DMS53 treated with DMSO at 0.1 percent for 48 hours (cell line): ENCODE data around the gene TCERG1L.
"Not testable (repeated sequence)": the region's sequence is repeated elsewhere in the genome, so short reads cannot be mapped to it uniquely, and the experiment has no call there.

Experiments used
- DNase-seq: peaks from one replicate; lab custom pipeline; 2025; ENCODE audit not compliant: unreplicated experiment; lab: John Stamatoyannopoulos, UW

Gene TCERG1L

DNA sequence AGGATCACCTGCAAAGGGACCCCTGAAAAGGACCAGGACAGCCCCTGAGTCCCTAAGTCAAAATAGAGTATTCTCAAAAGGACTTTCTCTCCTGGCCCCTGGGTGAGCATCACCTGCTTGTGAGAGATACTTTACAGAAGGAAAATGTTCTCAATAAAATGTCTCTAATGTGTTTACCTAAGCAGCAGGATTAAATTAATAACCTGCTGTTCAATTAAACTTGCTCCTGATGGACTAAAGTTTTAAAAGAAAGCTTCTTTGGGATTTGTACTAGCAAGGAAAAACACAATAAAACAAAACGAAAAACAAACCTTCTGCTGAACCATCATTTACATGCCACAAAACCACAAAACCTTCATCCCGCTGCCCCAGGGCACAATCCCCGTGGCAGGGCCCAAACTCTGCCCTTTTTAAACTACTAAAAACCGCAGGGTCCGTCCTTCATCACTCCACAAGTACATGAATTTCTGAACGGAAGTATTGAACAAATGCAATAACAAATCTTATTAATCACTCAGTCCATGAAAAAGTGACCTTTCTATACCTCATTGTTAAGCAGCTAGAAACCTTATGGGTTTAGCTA lies 197.7 kb downstream of the TCERG1L start:
- no peak for DNase-seq

DNA sequence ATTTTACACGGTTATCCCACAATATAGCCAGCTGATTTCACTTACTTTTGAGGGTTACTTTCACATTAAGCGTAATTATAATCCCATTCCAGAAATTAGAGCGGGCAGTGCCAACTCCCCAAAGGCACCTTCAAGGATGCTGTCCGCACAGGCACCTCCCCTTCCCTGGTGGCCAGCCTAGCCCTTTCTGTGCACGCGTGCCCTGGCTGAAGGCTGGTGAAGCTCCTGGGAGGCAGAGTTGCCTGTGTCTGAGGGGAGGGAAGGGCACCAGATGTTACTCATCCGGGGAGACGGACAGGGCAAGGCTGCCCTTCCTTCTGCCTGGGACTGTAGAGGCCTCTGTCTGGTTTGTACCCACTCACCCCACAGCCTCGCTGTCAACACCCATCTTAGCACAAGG lies 198.4 kb downstream of the TCERG1L start:
- no peak for DNase-seq

DNA sequence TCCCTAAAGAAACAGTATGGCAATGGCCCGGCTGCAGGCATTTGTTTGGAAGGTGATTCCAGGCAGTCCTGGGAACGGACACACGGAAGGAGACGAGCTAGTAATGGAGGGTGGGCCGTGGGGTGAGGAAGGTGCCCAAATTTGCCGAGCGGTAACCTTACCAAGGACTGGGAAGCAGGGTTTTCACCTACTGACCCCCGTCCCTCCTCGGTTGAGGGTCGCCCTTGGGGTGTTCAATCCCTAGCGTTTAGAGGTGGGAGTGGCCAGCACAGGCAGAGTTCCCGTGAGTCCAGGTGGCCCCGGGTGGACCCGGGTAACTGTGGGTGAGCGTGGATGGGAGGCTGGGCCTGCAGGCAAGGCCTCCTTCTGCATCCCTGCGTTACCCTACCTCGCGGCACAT lies 198.8 kb downstream of the TCERG1L start:
- no peak for DNase-seq

DNA sequence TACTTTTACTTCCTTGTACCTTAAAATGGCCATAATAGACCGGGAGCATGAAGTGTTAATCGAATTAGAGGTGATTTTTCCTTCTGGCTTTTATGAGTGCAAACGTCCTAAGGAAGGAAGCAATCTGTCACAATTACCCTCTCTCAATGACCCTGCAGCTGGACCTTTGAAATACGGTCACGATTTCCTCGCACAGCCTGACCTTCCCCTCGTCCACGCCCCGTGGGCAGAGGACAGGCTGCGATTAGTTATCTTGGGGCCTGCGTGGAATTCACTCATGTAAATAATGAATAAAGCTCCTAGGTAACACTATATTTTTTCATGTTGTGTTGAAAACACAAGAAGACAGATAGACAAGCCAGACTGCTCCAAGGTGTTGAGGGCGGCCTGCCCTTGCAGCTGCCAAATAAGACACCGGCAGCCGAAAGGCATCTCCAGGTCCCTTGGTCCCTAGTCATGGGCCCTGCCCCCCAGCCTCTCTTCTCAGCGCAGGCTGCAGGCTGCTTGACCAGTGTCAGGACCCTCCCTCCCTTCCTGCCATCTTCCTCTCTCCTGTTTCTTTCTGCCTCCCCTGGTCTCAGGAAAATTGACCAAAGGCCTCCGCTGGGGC lies 199.9 kb downstream of the TCERG1L start:
- DNase-seq: no peak

DNA sequence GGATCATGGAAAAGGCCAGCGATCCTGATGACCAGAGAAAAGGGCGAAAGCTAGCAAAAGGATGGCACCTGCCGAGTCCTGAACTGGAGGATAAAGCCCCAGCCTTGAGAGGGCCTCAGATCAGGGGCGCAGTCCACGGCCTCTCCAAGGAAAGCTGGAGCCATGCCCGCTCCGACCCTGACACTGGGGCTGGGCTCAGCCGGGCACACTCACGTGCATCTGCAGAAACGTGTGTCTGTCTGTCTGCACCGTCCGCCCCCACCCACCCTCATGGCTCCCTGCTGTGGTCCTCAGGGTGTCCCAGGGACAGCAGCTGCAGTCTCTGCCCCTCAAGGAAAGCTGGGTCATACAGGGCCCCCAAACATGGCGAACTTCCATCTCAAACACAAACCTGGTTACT lies 200.5 kb downstream of the TCERG1L start:
- no peak for DNase-seq

DNA sequence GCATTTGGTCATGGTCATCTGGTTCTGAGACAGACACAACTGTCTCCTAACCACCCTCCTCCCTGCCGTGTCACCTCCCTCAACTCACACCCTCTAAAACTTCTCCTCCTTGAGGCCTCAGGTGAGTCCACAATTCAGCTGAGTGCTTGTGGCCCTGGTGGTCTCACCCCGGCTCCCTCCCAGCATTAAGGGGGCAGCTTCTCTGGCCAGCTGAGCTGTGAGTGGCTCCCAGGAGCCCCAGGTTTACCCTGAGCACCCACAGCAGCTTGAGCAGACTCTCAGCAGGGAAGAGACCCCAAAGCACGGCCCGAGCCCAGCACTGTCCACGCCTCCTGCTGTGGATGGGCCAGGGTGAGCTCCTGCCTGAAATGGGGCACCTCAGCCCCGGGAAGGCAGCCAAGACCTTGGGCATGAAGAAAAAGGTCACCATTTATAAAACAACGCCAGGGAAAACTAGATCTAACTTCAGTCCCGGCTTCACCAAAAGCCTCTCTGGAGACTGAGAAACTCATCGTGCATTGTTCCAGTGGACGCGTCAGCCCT lies 201.2 kb downstream of the TCERG1L start:
- no peak for DNase-seq

DNA sequence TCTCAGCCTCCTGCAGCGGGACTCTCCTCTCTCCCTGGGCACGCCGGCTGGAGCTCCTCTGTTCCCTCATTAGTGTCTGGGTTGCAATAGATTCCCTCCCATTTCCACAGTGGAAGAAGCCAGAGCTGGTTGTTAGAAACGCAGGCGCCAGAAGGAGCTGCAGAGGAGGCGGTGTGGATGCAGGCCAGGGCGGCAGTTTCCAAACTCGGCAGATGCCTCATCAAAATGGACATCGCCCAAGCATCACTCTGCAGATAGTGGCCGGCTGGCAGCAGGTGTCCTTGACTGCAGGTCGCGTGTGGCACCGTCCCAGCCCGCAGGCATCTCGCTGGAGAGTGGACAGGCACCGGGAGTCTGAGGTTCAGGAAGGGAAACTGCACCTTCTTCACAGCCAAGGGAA lies 201.8 kb downstream of the TCERG1L start:
- no peak for DNase-seq

DNA sequence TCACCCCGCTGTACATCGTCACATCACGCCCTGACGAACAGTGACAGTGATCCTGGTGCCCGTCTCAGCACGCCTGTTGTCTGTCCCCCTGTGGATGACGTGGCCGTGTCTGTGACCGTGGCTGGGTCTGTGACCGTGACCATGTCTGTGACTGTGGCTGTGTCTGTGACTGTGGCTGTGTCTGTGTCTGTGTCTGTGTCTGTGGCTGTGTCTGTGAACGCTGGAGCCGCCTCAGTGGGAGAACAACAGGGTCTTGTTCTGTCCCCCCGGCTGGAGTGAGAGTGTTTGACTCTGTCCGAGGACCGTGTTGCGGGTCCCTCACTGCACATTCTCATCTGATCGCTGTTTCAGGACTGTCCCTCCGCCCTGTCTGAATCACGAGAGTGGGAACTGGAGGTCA lies 202.2 kb downstream of the TCERG1L start:
- DNase-seq: no peak

DNA sequence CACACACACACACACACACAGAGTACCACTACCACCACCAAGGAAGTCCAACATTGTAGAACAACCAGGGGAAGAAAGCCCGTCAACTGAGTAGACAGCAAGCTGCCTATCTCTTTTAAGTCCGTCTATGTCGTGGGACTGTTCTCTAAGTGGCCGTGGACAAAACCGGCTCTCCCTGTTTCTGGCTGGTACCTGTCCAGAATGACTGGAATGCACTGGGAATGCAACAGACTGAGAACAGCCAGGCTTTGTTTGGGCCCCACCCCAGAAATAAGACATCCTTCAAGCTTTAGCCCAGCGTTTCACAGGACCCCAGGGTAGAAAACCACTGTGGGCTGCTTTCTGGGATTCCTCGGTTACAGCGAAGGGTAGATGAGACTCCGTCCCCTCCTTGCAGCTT lies 203.6 kb downstream of the TCERG1L start:
- no peak for DNase-seq

DNA sequence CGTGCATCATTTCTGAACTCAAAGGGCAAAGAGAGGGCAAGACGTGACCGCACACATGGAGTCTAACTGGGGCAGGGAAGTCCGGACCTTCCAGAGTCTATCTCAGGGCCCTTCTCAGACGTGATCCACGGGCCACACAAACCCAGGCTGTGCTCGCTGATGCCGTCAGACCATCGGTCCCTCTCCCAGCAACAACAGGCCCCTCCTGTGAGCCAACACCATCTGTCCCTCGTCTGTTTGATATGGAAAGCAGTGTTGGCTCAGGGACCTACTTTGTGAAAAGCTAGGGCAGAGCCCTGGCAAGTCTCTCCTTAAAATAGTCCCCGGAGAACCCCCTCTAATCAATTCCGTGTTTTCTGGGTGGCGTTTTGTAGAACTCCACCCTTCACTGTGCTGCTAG lies 208.8 kb downstream of the TCERG1L start:
- no peak for DNase-seq

DNA sequence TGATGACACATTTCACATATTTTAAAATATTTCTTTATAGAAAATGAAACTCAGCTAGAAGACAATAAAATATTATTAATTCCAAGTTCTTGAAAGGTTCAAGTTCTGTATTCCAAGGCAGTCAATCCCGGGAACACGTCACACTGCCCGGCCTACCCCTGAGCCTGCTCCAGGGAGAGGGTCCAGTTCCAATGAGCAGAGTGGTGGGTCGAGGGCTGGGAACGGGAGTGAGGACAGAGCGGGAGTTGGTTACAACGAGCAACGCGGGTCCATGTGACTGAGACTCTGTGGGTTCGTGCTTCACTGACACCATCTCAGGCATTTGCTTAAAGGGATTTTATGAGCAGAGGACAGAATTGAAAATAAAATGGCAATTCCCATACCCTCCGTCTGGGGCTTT lies 209.4 kb downstream of the TCERG1L start:
- no peak for DNase-seq

DNA sequence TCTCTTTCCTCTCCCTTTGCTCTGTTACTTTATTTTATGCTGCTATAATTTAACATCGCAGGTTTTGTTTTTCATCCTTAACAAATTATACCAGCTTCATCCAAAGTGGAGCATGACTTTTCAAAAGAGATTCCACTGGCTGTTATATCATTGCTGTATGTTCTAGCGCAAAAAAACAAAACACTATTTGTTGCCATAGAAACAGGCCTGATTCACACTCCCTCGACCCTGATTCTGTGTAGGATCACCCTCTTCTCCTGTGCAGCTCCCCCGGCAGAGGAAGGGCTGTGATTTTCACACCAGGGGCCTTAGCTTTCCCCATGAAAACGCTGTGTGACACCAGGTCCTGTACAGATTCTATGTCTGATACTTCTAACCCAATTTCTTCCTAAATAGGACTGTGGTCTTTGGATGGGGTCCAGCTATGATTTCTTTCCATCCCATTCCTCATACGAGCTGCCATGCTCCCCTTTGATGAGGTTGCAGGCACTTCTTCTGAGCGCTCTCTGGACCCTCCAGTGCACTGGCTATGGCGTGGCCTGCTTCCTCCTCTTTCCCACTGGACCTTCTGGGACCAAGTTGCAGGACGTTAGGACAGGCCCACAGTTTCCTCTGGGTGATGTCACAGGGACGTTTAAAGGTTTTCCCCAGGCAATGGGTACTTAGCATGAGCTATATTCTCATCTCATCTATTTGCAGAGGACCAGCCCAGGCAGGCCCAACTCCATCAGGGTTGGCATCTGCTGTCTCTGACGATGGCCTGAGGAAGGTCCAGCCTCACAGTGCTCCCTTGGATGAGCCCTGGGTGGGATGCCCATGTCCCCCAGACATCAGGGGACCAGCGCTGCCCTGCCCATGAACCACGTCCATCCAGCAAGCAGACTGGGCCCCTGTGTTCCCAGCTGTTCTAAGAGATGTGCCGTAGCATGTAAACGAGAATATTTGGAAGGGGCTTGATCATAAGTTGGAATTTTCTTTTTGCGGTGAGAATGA lies 210.8 kb downstream of the TCERG1L start:
- not testable (repeated sequence) for DNase-seq

DNA sequence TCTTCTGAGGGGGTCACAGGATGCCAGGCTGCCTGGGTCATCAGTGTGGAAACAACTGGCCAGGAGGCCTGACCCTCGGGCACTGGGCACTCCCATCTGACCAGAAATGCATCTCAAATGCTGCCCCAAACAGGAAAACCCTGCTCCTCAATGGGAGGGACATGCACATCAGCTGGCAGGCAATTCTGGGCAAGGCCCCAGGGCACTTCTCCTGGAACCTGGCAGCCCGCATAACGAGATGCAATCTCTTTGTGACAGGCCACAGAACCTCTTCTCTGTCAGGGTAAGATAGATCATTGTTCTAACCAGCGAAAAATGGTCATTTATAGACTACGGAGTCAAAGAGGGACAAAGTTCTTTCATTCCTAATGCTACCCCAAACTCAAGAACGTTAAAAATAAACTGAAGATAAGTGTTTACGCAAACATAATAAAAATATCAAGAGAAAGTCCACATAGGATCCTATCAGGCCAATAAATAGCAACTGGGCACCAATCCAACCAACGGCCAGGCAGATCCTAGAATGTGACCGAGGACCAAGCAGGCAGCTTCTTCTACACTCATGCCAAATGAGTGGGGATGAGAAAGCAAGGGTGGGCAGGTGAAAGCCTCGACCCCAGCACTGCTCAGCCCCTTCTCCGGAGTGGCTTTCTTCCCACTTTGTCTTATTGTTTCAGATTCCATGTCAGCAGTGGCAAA lies 212.3 kb downstream of the TCERG1L start:
- DNase-seq: no peak

DNA sequence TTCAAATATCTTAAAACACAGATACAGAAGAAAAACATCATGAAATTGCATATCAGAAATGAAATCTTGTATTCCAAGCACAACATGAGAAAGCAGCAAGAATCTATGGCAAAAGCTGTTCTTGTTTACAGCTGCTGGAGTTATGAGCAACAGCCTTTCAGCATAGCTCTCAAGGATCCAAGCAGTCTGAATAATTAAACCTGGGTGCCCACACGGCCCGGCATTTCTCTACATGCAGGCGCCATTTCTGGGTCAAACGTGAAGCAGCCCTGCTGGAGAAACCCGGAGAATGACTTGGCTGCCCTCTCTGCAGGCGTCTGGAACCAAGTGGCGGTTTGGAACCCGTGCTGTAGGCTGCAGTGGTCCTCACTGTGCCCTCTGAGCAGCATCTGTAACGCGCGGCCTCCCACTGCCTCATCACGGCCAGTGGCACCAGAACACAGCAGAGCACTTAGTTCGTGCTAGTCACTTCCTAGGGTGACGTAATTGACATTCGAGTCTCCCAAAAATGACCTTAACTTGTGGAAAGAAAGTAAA lies 213.0 kb downstream of the TCERG1L start:
- no peak for DNase-seq

DNA sequence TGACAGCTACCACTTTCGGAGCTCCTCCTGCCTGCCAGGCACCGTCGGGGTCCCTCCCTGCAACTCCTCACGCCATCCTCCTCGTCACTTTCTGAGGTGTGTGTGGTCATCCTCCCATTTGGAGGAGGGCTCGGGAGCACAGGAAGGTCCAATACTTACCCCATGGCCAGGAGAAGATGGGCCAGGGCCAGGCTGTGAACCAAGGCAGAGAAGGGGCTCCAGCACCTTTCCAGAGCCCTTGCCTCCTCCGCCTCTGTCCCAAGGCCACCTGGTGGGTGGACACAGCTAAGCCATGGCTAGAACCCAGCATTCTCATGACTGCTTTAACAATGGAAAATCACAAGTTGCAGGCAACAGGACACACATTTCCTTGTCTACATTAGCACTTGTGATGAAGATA lies 215.5 kb downstream of the TCERG1L start:
- DNase-seq: no peak

DNA sequence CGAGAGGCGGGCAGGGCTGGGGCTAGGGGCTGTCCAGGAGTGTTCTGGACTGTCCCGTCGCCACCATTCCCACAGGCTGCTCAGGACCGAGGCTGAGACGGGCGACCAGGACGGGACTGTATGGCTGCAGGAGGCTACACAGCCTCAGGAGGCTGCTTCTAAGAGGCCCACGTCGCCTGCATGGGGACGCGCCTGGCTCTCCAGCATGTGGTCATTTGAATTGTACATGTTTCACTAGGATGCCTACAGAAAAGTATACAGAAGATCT lies 216.3 kb downstream of the TCERG1L start:
- DNase-seq: no peak

DNA sequence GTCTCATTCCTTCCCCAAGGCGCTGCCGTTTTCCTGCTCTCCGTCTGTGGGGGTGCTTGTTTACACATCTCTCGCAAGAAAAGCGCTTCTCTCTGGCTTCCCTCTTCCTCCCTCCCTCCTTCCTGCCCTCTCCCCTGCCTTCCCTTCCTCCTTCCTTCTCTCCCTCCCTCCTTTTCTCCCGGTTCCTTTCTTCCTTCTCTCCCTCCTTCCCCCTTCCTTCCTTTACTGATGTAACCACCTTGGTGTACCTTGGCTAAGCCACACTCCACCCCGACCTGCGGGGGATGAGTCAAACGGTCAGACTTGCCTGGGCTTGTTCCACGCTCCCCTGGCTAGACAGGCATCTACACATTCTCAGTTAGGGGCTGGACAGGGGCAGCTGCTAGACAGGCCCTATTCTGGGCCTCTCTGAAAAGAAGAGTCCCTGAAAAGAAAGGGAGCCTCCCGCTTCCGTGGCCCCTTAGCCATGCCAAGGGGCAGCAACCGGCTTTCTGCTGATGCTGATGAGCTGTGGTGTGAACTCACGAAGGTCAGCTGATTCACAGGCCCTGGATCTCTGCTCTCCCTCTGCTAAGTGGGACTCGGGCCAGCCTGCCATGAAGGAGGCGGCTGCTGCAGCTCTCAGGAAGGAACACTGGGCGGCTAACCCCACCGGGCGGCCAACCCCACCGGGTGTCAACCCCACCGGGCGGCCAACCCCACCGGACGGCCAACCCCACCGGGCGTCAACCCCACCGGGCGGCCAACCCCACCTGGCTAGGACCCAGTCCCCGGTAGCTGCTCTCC lies 216.8 kb downstream of the TCERG1L start:
- DNase-seq: no peak

DNA sequence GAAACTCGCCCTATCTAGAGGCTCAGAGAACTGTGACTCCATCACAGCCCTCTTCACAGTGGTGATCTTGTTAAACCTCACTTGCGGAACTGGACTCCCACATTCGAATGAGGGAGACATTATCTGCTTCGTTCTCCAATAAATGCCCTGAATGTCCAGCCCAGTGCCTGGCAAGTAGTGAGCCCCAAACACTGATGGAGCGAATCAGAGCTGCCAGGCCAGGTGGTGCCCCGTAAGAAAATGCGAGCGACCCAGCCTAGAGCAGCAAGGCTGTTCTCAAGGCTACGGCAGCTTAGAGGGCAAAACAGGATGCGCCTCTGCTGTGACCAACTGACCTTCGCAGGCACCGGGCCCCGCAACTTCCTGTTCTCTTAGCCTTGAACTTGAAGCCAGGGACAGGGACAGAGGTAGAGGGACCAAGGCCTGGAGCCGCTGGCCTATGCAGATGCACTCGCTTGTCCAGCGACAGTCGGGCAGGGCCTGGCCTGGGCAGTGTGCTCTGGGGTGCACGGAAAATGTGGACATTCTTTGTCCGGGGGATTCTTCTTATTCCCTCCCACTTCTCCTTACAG lies 217.6 kb downstream of the TCERG1L start:
- no peak for DNase-seq

DNA sequence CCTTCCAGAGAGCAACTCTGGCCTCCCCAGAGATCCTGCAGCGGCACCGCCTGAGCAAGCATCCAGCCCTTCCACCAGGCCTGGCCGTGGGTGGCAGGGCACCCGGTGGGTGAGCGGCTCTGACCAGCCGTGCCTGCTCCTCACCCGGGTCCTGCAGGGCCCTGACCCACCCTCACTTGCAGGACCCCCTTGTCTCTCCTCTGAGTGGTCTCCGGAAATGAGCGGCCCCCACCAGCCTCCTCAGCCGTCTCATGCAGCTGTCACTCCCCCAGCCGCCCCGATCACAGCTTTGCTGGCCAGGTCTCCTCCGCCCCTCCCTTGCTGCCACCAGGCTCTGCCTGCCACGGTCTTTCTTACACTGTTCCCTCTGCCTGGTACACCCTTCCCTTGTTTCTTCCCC lies 218.2 kb downstream of the TCERG1L start:
- DNase-seq: no peak

DNA sequence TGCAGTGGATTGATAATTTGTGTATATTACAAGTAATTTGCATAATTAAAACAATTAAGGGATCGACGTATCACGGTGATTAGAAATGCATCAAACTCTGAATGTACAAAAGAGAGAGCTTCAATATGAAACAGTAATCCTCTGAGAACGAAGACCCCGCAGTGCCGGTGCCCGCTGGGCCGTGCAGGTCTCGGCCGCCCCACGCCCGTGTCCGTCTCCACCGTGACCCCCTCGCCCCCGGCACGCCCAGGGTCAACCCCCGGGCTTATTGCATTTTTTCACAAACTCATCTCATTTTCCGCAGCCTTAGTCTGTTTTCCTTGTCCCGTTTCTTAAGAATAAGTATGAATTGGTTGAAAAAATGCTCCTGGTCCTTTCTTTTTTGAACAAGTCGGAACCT lies 218.6 kb downstream of the TCERG1L start:
- DNase-seq: no peak
